ENCODE results near the gene TOPBP1. TPM values are rescaled to one million over a fixed set of nuclear protein-coding genes. Genes with fewer than 3 reads are reported as not detected.
"Not testable (repeated sequence)": the region's sequence is repeated elsewhere in the genome, so short reads cannot be mapped to it uniquely, and the experiment has no call there.

The TOPBP1 gene
- total RNA-seq, 2 donors from 2014 or later = 49.2 to 52.3 TPM

- Mint-ChIP-seq H3K27me3 (ENCODE audit: insufficient read depth) (peaks cover 4% of the 10 kb centered on the region), H3K4me1 (no peaks in the 10 kb centered on the region), H3K9me3 (no peaks in the 10 kb centered on the region), H3K36me3 (ENCODE audit: low read depth) (no peaks in the 10 kb centered on the region), H3K27ac (no peak overlapping the region), H3K4me3 (no peak overlapping the region)
- Histone ChIP-seq H3K4me3 (ENCODE audit: low read length) (no peak overlapping the region), H3K27me3 (ENCODE audit: control insufficient read depth, insufficient read depth, low read length, poor library complexity, severe bottlenecking) (peaks cover 4% of the 10 kb centered on the region), H3K36me3 (ENCODE audit: control insufficient read depth, insufficient read depth, low read length) (no peaks in the 10 kb centered on the region), H3K27ac (ENCODE audit: low read depth, low read length) (no peak overlapping the region), H3K9me3 (ENCODE audit: control insufficient read depth, low read length) (no peaks in the 10 kb centered on the region), H3K9ac (ENCODE audit: extremely low read depth, low read length, poor library complexity, severe bottlenecking) (no peak overlapping the region), H3K4me1 (ENCODE audit: control insufficient read depth, insufficient read depth, low read length) (no peaks in the 10 kb centered on the region)
- WGBS, 2 experiments (ENCODE audit: insufficient coverage in 1 of 2, insufficient read length in 1 of 2) = 71 to 72% methylated on average over 5 to 6 of the region's 6 CpGs
- TF ChIP-seq CTCF (conservative IDR thresholded peaks at IDR 0.05) = no peak
- DNase-seq = no peak
Observed at GRCh38 chr3:133691273-133692107, 29.7 kb upstream of the TOPBP1 start.

GRCh38 chr3:133677993-133678392, 16.3 kb upstream of the TOPBP1 start:
- H3K4me3 Mint-ChIP-seq = not testable (repeated sequence)
- 100% methylated on average over 2 of the region's 2 CpGs; no CpG with 5 or more reads in 1 of the 2 experiments for WGBS, 2 experiments (ENCODE audit: insufficient coverage in 1 of 2, insufficient read length in 1 of 2)
- H3K27me3 Mint-ChIP-seq (ENCODE audit: insufficient read depth) = peaks cover 46% of the 10 kb centered on the region

GRCh38 chr3:133676336-133677118, 14.8 kb upstream of the TOPBP1 start:
- TF ChIP-seq CTCF (conservative IDR thresholded peaks at IDR 0.05) = no peak
- Histone ChIP-seq H3K9me3 (ENCODE audit: control insufficient read depth, low read length) (peaks cover 9% of the 10 kb centered on the region), H3K36me3 (ENCODE audit: control insufficient read depth, insufficient read depth, low read length) (no peaks in the 10 kb centered on the region), H3K4me3 (ENCODE audit: low read length) (no peak overlapping the region), H3K4me1 (ENCODE audit: control insufficient read depth, insufficient read depth, low read length) (no peaks in the 10 kb centered on the region), H3K9ac (ENCODE audit: extremely low read depth, low read length, poor library complexity, severe bottlenecking) (no peak overlapping the region), H3K27me3 (ENCODE audit: control insufficient read depth, insufficient read depth, low read length, poor library complexity, severe bottlenecking) (peaks cover 54% of the 10 kb centered on the region), H3K27ac (ENCODE audit: low read depth, low read length) (no peak overlapping the region)
- 51 to 70% methylated on average over 5 to 11 of the region's 11 CpGs for WGBS, 2 experiments (ENCODE audit: insufficient coverage in 1 of 2, insufficient read length in 1 of 2)
- H3K4me1 Mint-ChIP-seq = peaks cover 6% of the 10 kb centered on the region
- DNase-seq = no peak
- H3K36me3 Mint-ChIP-seq (ENCODE audit: low read depth) = no peaks in the 10 kb centered on the region
- H3K27ac Mint-ChIP-seq = no peak overlapping the region
- H3K27me3 Mint-ChIP-seq (ENCODE audit: insufficient read depth) = peaks cover 55% of the 10 kb centered on the region
- H3K4me3 Mint-ChIP-seq = no peak overlapping the region
- peaks cover 20% of the 10 kb centered on the region for H3K9me3 Mint-ChIP-seq

More at GRCh38 chr3:133677993-133678392, 16.3 kb upstream of the TOPBP1 start:
- not testable (repeated sequence) for H3K27ac Mint-ChIP-seq; H3K36me3 Mint-ChIP-seq (ENCODE audit: low read depth); DNase-seq; H3K9me3 ChIP-seq (ENCODE audit: control insufficient read depth, low read length); H3K27ac ChIP-seq (ENCODE audit: low read depth, low read length); H3K9ac ChIP-seq (ENCODE audit: extremely low read depth, low read length, poor library complexity, severe bottlenecking); H3K36me3 ChIP-seq (ENCODE audit: control insufficient read depth, insufficient read depth, low read length); H3K4me1 Mint-ChIP-seq; H3K4me1 ChIP-seq (ENCODE audit: control insufficient read depth, insufficient read depth, low read length); H3K4me3 ChIP-seq (ENCODE audit: low read length)
- H3K9me3 Mint-ChIP-seq = peaks cover 26% of the 10 kb centered on the region
- peaks cover 40% of the 10 kb centered on the region for H3K27me3 ChIP-seq (ENCODE audit: control insufficient read depth, insufficient read depth, low read length, poor library complexity, severe bottlenecking)
